Tibial nerve (tissue), 4 donors: ENCODE data around the gene PRKG1. TPM values are rescaled to one million over a fixed set of nuclear protein-coding genes. Genes with fewer than 3 reads are reported as not detected.

Source experiments
- DNase-seq, 2 donors: peaks; one replicate each; pipeline ENCODE4 v3.0.0-alpha.2; 2019; ENCODE audit warnings: low spot score in 2 of 2
- H3K27ac ChIP-seq, 4 donors: fragments of 200-600 bp; sonication (generic) in 3 of 4; one replicate each; pipeline ENCODE4 v1.5.1; 2017 to 2019; ENCODE audit warnings: mild to moderate bottlenecking in 1 of 4
- H3K27me3 ChIP-seq, 2 donors: fragments of 200-600 bp; sonication (generic) in 1 of 2; one replicate each; pipeline versions ENCODE4 v1.5.1 to v1.6.0; 2017 to 2019
- H3K36me3 ChIP-seq, 3 donors: fragments of 200-600 bp; sonication (generic); one replicate each; pipeline ENCODE4 v1.5.1; 2018 to 2019
- H3K4me1 ChIP-seq, 4 donors: fragments of 200-600 bp; sonication (generic) in 3 of 4; one replicate each; pipeline ENCODE4 v1.5.1; 2017 to 2019
- H3K4me3 ChIP-seq, 4 donors: fragments of 200-600 bp; sonication (generic) in 3 of 4; one replicate each; pipeline ENCODE4 v1.5.1; 2017 to 2019; ENCODE audit warnings: mild to moderate bottlenecking in 1 of 4, moderate library complexity in 1 of 4
- H3K9me3 ChIP-seq, 4 donors: fragments of 200-600 bp; sonication (generic) in 3 of 4; one replicate each; pipeline ENCODE4 v1.5.1; 2017 to 2019
- CTCF ChIP-seq, 5 experiments: fragments of 200-600 bp in 3 of 5; fragments of 450-650 bp in 2 of 5; sonication (generic) in 3 of 5; IDR thresholded peaks; one replicate each; pipeline ENCODE4 v1.5.1; 2016 to 2019; ENCODE audit warnings: antibody characterized with exemption in 5 of 5, mild to moderate bottlenecking in 3 of 5, moderate library complexity in 2 of 5
- EP300 ChIP-seq, 2 donors: sonication (generic); formaldehyde crosslinking; IDR thresholded peaks; one replicate each; pipeline ENCODE4 v1.6.1; 2017; ENCODE audit warnings: antibody characterized with exemption in 2 of 2, mild to moderate bottlenecking in 1 of 2
- POLR2A ChIP-seq, 2 donors: fragments of 450-650 bp; IDR thresholded peaks; one replicate each; pipeline ENCODE4 v1.6.1; 2017; ENCODE audit warnings: antibody characterized with exemption in 2 of 2, mild to moderate bottlenecking in 2 of 2, moderate library complexity in 2 of 2
- WGBS, 2 donors: methylation state at CpG; one replicate each; pipeline ENCODE4 v1.1.5; 2018; 5-methylcytosine and 5-hydroxymethylcytosine counted together
- total RNA-seq, 4 donors: library from RNA; depleted of rRNA; stranded (reverse); fragments of >200 nt; gene quantifications; one replicate each; pipeline ENCODE4 v1.1.0, GENCODE V29; 2016

The PRKG1 gene
- total RNA-seq, 4 donors from 2014 or later: 8.7 to 35.0 (median 14.8) TPM

GRCh38 chr10:51789118-51789517 is 714.8 kb downstream of the PRKG1 start:
- no peak for DNase-seq
- no peak overlapping the region for H3K27ac ChIP-seq
- 82 to 90% methylated on average over 1 of the region's 1 CpG for WGBS, 2 donors

DNA sequence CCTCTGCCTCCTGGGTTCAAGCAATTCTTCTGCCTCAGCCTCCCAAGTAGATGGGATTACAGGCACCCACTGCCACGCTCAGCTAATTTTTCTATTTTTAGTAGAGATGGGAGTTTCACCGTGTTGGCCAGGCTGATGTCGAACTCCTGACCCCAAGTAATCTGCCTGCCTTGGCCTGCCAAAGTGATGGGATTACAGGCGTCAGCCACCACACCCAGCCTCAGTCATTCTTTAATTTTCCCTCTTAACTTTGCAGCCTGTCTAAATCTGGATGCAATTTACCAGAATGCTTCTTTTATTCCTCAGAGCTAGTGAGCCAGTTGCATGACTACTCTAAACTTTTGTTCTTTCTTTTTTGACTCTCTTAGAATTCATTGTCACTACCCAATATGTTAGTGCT is 715.6 kb downstream of the PRKG1 start:
- no peak overlapping the region for H3K4me3 ChIP-seq
- H3K27ac ChIP-seq: no peak overlapping the region
- H3K36me3 ChIP-seq: no peaks in the 10 kb centered on the region
- no peaks in the 10 kb centered on the region for H3K4me1 ChIP-seq
- TF ChIP-seq POLR2A (IDR thresholded peaks at IDR 0.05): no peak
- TF ChIP-seq CTCF (IDR thresholded peaks at IDR 0.05): no peak
- TF ChIP-seq EP300 (IDR thresholded peaks at IDR 0.05): no peak
- no peaks in the 10 kb centered on the region for H3K27me3 ChIP-seq
- no peak for DNase-seq
- WGBS, 2 donors: 65 to 75% methylated on average over 4 of the region's 4 CpGs
- peaks cover 0 to 19% (median 0%) of the 10 kb centered on the region in 4 donors for H3K9me3 ChIP-seq

More at GRCh38 chr10:51789118-51789517, 714.8 kb downstream of the PRKG1 start:
- no peaks in the 10 kb centered on the region for H3K4me1 ChIP-seq
- peaks cover 0 to 17% (median 0%) of the 10 kb centered on the region in 4 donors for H3K9me3 ChIP-seq
- H3K4me3 ChIP-seq: no peak overlapping the region
- no peaks in the 10 kb centered on the region for H3K36me3 ChIP-seq
- no peak for TF ChIP-seq POLR2A (IDR thresholded peaks at IDR 0.05)
- TF ChIP-seq CTCF (IDR thresholded peaks at IDR 0.05): no peak
- no peak for TF ChIP-seq EP300 (IDR thresholded peaks at IDR 0.05)
- no peaks in the 10 kb centered on the region for H3K27me3 ChIP-seq

DNA sequence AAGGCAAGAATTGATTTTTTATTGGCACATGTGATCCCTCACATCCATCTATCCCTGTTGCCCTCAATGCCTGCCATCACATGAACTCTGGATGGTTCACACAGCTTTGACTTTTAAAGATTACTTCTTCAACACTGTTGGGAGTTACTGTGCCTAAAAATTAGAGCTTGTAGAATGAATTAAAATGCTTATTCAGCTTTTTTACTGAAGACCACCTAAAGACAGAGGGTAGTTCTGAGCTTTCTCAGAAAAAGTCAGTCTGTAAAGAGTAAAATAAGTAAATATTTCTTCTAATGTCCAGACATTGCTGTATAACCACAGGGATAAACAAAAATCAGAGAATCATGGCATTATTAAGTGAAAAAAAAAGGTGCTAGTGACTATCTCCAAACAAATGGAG is 718.4 kb downstream of the PRKG1 start:
- Histone ChIP-seq H3K4me1 (no peaks in the 10 kb centered on the region), H3K27me3 (no peaks in the 10 kb centered on the region), H3K9me3 (peaks cover 0 to 19% (median 0%) of the 10 kb centered on the region in 4 donors), H3K4me3 (no peak overlapping the region), H3K27ac (no peak overlapping the region), H3K36me3 (no peaks in the 10 kb centered on the region)
- DNase-seq: no peak
- TF ChIP-seq EP300 (IDR thresholded peaks at IDR 0.05): no peak
- TF ChIP-seq CTCF (IDR thresholded peaks at IDR 0.05): no peak
- TF ChIP-seq POLR2A (IDR thresholded peaks at IDR 0.05): no peak

- Histone ChIP-seq H3K27me3 (no peaks in the 10 kb centered on the region), H3K9me3 (no peaks in the 10 kb centered on the region), H3K36me3 (no peaks in the 10 kb centered on the region), H3K27ac (no peak overlapping the region), H3K4me1 (no peaks in the 10 kb centered on the region), H3K4me3 (no peak overlapping the region)
- no peak for TF ChIP-seq EP300 (IDR thresholded peaks at IDR 0.05)
- TF ChIP-seq CTCF (IDR thresholded peaks at IDR 0.05): no peak
- no peak for TF ChIP-seq POLR2A (IDR thresholded peaks at IDR 0.05)
- DNase-seq: no peak
- WGBS, 2 donors: 87 to 93% methylated on average over 3 of the region's 3 CpGs
These were observed 725.8 kb downstream of the PRKG1 start for GRCh38 chr10:51800121-51800520.

GRCh38 chr10:51800725-51801424 is 726.6 kb downstream of the PRKG1 start:
- Histone ChIP-seq H3K36me3 (no peaks in the 10 kb centered on the region), H3K9me3 (no peaks in the 10 kb centered on the region), H3K27ac (no peak overlapping the region), H3K4me1 (no peaks in the 10 kb centered on the region), H3K4me3 (no peak overlapping the region), H3K27me3 (no peaks in the 10 kb centered on the region)
- TF ChIP-seq POLR2A (IDR thresholded peaks at IDR 0.05): no peak
- no peak for DNase-seq
- WGBS, 2 donors: 76 to 88% methylated on average over 4 of the region's 4 CpGs
